HCT116 (cell line): ENCODE results near the gene PSME2. TPM values are rescaled to one million over a fixed set of nuclear protein-coding genes. Genes with fewer than 3 reads are reported as not detected.

ENCODE experiments used
- ATAC-seq: fragments of 200-7000 bp; cut with Tn5 transposase; 2 replicates; pipeline ENCODE4 v1.9.1; 2020; ENCODE audit warnings: mild to moderate bottlenecking, moderate library complexity
- BruUV-seq: library from RNA; stranded (reverse); fragments of 400-500 nt; replicated peaks from 2 replicates; lab custom pipeline; 2021; lab: Mats Ljungman, UMichigan
- CTCF ChIA-PET: fragments of 300-600 bp; sonication (Branson Sonifier 250); formaldehyde crosslinking; loops from one replicate; lab custom pipeline; 2021; ENCODE audit warnings: antibody characterized with exemption; lab: Charles Lee
- POLR2A ChIA-PET: fragments of 300-600, 350-600 bp; sonication (Branson Sonifier 250); formaldehyde crosslinking; loops from one replicate; lab custom pipeline; 2021; ENCODE audit warnings: antibody characterized with exemption; lab: Charles Lee
- RAD21 ChIA-PET, 2 experiments: fragments of 300-600 bp; sonication (Branson Sonifier 250); formaldehyde crosslinking; loops; one replicate each; lab custom pipeline; 2023; ENCODE audit warnings: low total read pairs in 2 of 2; ENCODE audit not compliant: uncharacterized antibody in 2 of 2, unreplicated experiment in 2 of 2, low non-redundant PET in 1 of 2; lab: Charles Lee
- DNase-seq: peaks from one replicate; pipeline ENCODE4 v3.0.0-alpha.2; 2010; ENCODE audit warnings: low read depth, low spot score
- H2AFZ ChIP-seq: fragments of 200-600 bp; shearing (Covaris generic), sonication (generic); 2 replicates; pipeline ENCODE4 v1.6.1; 2017; ENCODE audit warnings: low read depth, mixed run types, mixed read lengths, antibody characterized with exemption, low read length; ENCODE audit not compliant: poor library complexity, severe bottlenecking
- H3K27ac ChIP-seq: 2 replicates; pipeline ENCODE4 v1.5.1; 2012; ENCODE audit warnings: low read depth, low read length
- H3K27me3 ChIP-seq: fragments of 200-600 bp; sonication (generic); 2 replicates; pipeline ENCODE4 v1.6.1; 2016; ENCODE audit warnings: mixed run types, low read length, mixed read lengths; ENCODE audit not compliant: insufficient read depth
- H3K36me3 ChIP-seq, 2 experiments: fragments of 200-500 bp in 1 of 2; fragments of 200-600 bp in 1 of 2; sonication (Bioruptor generic) in 1 of 2; sonication (generic) in 1 of 2; 2 replicates each; pipeline versions ENCODE4 v1.5.1 to v1.6.1; 2014 to 2016; ENCODE audit warnings: low read length in 2 of 2, inconsistent platforms in 1 of 2, mixed read lengths in 1 of 2, mixed run types in 1 of 2; ENCODE audit not compliant: insufficient read depth in 2 of 2, control insufficient read depth in 1 of 2
- H3K4me1 ChIP-seq, 2 experiments: fragments of 200-600 bp in 1 of 2; sonication (generic) in 1 of 2; 2 replicates each; pipeline versions ENCODE4 v1.5.1 to v1.6.1; 2012 to 2017; ENCODE audit warnings: low read length in 2 of 2, inconsistent platforms in 1 of 2, mild to moderate bottlenecking in 1 of 2, mixed read lengths in 1 of 2, mixed run types in 1 of 2, moderate library complexity in 1 of 2; ENCODE audit not compliant: insufficient read depth in 2 of 2, control insufficient read depth in 1 of 2
- H3K4me2 ChIP-seq: fragments of 200-600 bp; sonication (generic); 2 replicates; pipeline ENCODE4 v1.6.1; 2017; ENCODE audit warnings: mixed run types, low read length, mixed read lengths
- H3K4me3 ChIP-seq, 2 experiments: fragments of 200-600 bp in 1 of 2; sonication (generic) in 1 of 2; replicated peaks in 1 of 2; 2 replicates each; pipeline ENCODE4 v1.5.1; 2011 to 2016; ENCODE audit warnings: low read length in 2 of 2, control low read depth in 1 of 2, low read depth in 1 of 2, mild to moderate bottlenecking in 1 of 2, mixed read lengths in 1 of 2, mixed run types in 1 of 2
- H3K79me2 ChIP-seq: fragments of 200-600 bp; sonication (generic); 2 replicates; pipeline ENCODE4 v1.6.1; 2017; ENCODE audit warnings: mild to moderate bottlenecking, mixed run types, low read length, moderate library complexity, mixed read lengths; ENCODE audit not compliant: insufficient read depth
- H3K9ac ChIP-seq: fragments of 200-600 bp; sonication (generic); 2 replicates; pipeline ENCODE4 v1.6.1; 2016; ENCODE audit warnings: low read length, mixed read lengths
- H3K9me2 ChIP-seq: fragments of 200-600 bp; sonication (generic), shearing (Covaris generic); 2 replicates; pipeline ENCODE4 v1.6.1; 2017; ENCODE audit warnings: mixed run types, mild to moderate bottlenecking, moderate library complexity; ENCODE audit not compliant: insufficient read depth
- H3K9me3 ChIP-seq, 2 experiments: fragments of 200-500 bp in 1 of 2; fragments of 200-600 bp in 1 of 2; sonication (Bioruptor generic) in 1 of 2; sonication (generic) in 1 of 2; 2 replicates each; pipeline ENCODE4 v1.6.1; 2014 to 2017; ENCODE audit warnings: low read length in 2 of 2, mixed read lengths in 2 of 2, inconsistent platforms in 1 of 2, low read depth in 1 of 2, mild to moderate bottlenecking in 1 of 2, mixed run types in 1 of 2, moderate library complexity in 1 of 2; ENCODE audit not compliant: control insufficient read depth in 1 of 2, insufficient read depth in 1 of 2
- H4K20me1 ChIP-seq: fragments of 200-600 bp; sonication (generic), shearing (Covaris generic); 2 replicates; pipeline ENCODE4 v1.6.1; 2017; ENCODE audit warnings: mixed run types, mild to moderate bottlenecking, moderate library complexity; ENCODE audit not compliant: insufficient read depth
- CBX3 ChIP-seq: IDR thresholded peaks from 2 replicates; pipeline ENCODE4 v1.6.1; 2012; ENCODE audit warnings: low read depth
- EZH2 ChIP-seq: fragments of 200-600 bp; sonication (generic); IDR thresholded peaks from 2 replicates; pipeline ENCODE4 v1.6.1; 2017; ENCODE audit warnings: antibody characterized with exemption, mixed run types
- EZH2phosphoT487 ChIP-seq: fragments of 200-600 bp; IDR thresholded peaks from 2 replicates; pipeline ENCODE4 v1.6.1; 2018; ENCODE audit warnings: antibody characterized with exemption, borderline replicate concordance
- FOSL1 ChIP-seq: IDR thresholded peaks from 2 replicates; pipeline ENCODE4 v1.6.1; 2012; ENCODE audit warnings: low read depth
- POLR2A ChIP-seq: IDR thresholded peaks from 2 replicates; pipeline ENCODE4 v1.7.0; 2011; ENCODE audit warnings: borderline replicate concordance; ENCODE audit not compliant: insufficient read depth, insufficient read length; ENCODE audit errors: extremely low read depth
- POLR2AphosphoS5 ChIP-seq: IDR thresholded peaks from 2 replicates; pipeline ENCODE4 v1.6.1; 2011; ENCODE audit warnings: mild to moderate bottlenecking, low read depth, low read length, moderate library complexity
- RAD21 ChIP-seq: IDR thresholded peaks from 2 replicates; pipeline ENCODE4 v1.6.1; 2012; ENCODE audit warnings: low read depth, mild to moderate bottlenecking
- SIN3A ChIP-seq: IDR thresholded peaks from 2 replicates; pipeline ENCODE4 v1.6.1; 2012; ENCODE audit warnings: low read depth
- SP1 ChIP-seq: IDR thresholded peaks from 2 replicates; pipeline ENCODE4 v1.6.1; 2012; ENCODE audit warnings: low read depth
- SRF ChIP-seq: IDR thresholded peaks from 2 replicates; pipeline ENCODE4 v1.6.1; 2012; ENCODE audit warnings: low read depth
- TCF7L2 ChIP-seq: IDR thresholded peaks from 2 replicates; pipeline ENCODE4 v1.7.0; 2011; ENCODE audit warnings: borderline replicate concordance, inconsistent platforms; ENCODE audit not compliant: insufficient read depth, insufficient read length; ENCODE audit errors: extremely low read depth
- YY1 ChIP-seq: IDR thresholded peaks from 2 replicates; pipeline ENCODE4 v1.6.1; 2011; ENCODE audit warnings: low read length, low read depth, moderate library complexity, mild to moderate bottlenecking; ENCODE audit not compliant: insufficient replicate concordance; ENCODE audit errors: extremely low read depth
- ZFX ChIP-seq: fragments of 450-650 bp; IDR thresholded peaks from 2 replicates; pipeline ENCODE4 v1.6.1; 2017
- ZNF274 ChIP-seq: fragments of 200-500 bp; sonication (Bioruptor generic); IDR thresholded peaks from 2 replicates; pipeline ENCODE4 v1.6.1; 2014; ENCODE audit warnings: mild to moderate bottlenecking, low read depth, low read length, inconsistent platforms
- intact Hi-C: fragments of 100-400 bp; cut with micrococcal nuclease; formaldehyde crosslinking; loops from 2 replicates; pipeline ENCODE4 v1.10.0; 2022
- total RNA-seq: library from RNA; stranded (reverse); gene quantifications from one replicate; pipeline ENCODE4 v1.2.1, GENCODE V29; 2021; ENCODE audit not compliant: unreplicated experiment
- TF ChIP-seq, protein P1 (sequence below): IDR thresholded peaks from 2 replicates; pipeline ENCODE4 v1.6.1; 2012; ENCODE audit warnings: low read depth
- TF ChIP-seq, protein P2 (sequence below), 3 experiments: fragments of 200-600 bp in 1 of 3; sonication (generic) in 1 of 3; IDR thresholded peaks in 2 of 3; conservative IDR thresholded peaks in 1 of 3; 2 replicates each; pipeline ENCODE4 v1.5.1; 2012 to 2017; ENCODE audit warnings: low read depth in 2 of 3, low read length in 2 of 3, antibody characterized with exemption in 1 of 3, borderline replicate concordance in 1 of 3, control low read depth in 1 of 3, mild to moderate bottlenecking in 1 of 3, mixed read lengths in 1 of 3, mixed run types in 1 of 3, moderate library complexity in 1 of 3; ENCODE audit not compliant: insufficient read depth in 1 of 3
- TF ChIP-seq, protein P3 (sequence below): IDR thresholded peaks from 2 replicates; pipeline ENCODE4 v1.6.1; 2012

Gene PSME2
- total RNA-seq, 1 experiment from 2014 or later = 160 TPM

- no TSS peak for BruUV-seq
- DNase-seq (no peak), ATAC-seq (no peak)
- Histone ChIP-seq H3K79me2 (peaks cover 61% of the 10 kb centered on the region), H2AFZ (no peak overlapping the region), H3K4me1 (peaks cover 24 to 32% of the 10 kb centered on the region in 2 experiments), H3K4me3 (no peak overlapping the region), H3K9me2 (no peaks in the 10 kb centered on the region), H3K9ac (no peak overlapping the region), H3K27me3 (no peaks in the 10 kb centered on the region), H3K9me3 (no peaks in the 10 kb centered on the region), H3K27ac (no peak overlapping the region), H3K4me2 (no peak overlapping the region), H3K36me3 (peaks cover 8 to 14% of the 10 kb centered on the region in 2 experiments; a peak in 3 of 4 replicates), H4K20me1 (no peaks in the 10 kb centered on the region)
- ChIA-PET POLR2A (no interaction called here), RAD21 (no interaction called here), CTCF (no interaction called here)
- no peak for TF ChIP-seq YY1
- no peak for TF ChIP-seq SIN3A
- TF ChIP-seq EZH2phosphoT487 = no peak
- TF ChIP-seq SRF = no peak
- no peak for TF ChIP-seq TCF7L2
- no peak for TF ChIP-seq CBX3
- no peak for TF ChIP-seq POLR2A
- no peak for TF ChIP-seq EZH2
- TF ChIP-seq POLR2AphosphoS5 = no peak
- TF ChIP-seq FOSL1 = no peak
- no peak for TF ChIP-seq RAD21
- TF ChIP-seq, protein P1, sequence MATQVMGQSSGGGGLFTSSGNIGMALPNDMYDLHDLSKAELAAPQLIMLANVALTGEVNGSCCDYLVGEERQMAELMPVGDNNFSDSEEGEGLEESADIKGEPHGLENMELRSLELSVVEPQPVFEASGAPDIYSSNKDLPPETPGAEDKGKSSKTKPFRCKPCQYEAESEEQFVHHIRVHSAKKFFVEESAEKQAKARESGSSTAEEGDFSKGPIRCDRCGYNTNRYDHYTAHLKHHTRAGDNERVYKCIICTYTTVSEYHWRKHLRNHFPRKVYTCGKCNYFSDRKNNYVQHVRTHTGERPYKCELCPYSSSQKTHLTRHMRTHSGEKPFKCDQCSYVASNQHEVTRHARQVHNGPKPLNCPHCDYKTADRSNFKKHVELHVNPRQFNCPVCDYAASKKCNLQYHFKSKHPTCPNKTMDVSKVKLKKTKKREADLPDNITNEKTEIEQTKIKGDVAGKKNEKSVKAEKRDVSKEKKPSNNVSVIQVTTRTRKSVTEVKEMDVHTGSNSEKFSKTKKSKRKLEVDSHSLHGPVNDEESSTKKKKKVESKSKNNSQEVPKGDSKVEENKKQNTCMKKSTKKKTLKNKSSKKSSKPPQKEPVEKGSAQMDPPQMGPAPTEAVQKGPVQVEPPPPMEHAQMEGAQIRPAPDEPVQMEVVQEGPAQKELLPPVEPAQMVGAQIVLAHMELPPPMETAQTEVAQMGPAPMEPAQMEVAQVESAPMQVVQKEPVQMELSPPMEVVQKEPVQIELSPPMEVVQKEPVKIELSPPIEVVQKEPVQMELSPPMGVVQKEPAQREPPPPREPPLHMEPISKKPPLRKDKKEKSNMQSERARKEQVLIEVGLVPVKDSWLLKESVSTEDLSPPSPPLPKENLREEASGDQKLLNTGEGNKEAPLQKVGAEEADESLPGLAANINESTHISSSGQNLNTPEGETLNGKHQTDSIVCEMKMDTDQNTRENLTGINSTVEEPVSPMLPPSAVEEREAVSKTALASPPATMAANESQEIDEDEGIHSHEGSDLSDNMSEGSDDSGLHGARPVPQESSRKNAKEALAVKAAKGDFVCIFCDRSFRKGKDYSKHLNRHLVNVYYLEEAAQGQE = no peak
- TF ChIP-seq ZFX = no peak
- no peak for TF ChIP-seq ZNF274
- TF ChIP-seq, protein P2, sequence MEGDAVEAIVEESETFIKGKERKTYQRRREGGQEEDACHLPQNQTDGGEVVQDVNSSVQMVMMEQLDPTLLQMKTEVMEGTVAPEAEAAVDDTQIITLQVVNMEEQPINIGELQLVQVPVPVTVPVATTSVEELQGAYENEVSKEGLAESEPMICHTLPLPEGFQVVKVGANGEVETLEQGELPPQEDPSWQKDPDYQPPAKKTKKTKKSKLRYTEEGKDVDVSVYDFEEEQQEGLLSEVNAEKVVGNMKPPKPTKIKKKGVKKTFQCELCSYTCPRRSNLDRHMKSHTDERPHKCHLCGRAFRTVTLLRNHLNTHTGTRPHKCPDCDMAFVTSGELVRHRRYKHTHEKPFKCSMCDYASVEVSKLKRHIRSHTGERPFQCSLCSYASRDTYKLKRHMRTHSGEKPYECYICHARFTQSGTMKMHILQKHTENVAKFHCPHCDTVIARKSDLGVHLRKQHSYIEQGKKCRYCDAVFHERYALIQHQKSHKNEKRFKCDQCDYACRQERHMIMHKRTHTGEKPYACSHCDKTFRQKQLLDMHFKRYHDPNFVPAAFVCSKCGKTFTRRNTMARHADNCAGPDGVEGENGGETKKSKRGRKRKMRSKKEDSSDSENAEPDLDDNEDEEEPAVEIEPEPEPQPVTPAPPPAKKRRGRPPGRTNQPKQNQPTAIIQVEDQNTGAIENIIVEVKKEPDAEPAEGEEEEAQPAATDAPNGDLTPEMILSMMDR (IDR thresholded peaks at IDR 0.05 in 2 of 3, conservative IDR thresholded peaks at IDR 0.05 in 1 of 3; ENCODE audit: borderline replicate concordance in 1 of 3, insufficient read depth in 1 of 3, low read depth in 2 of 3, low read length in 2 of 3) = no peak
- TF ChIP-seq, protein P3, sequence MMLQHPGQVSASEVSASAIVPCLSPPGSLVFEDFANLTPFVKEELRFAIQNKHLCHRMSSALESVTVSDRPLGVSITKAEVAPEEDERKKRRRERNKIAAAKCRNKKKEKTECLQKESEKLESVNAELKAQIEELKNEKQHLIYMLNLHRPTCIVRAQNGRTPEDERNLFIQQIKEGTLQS = no peak
- TF ChIP-seq SP1 = no peak
- intact Hi-C loops = no loop called here
These were observed 2.0 kb downstream of the PSME2 start for GRCh38 chr14:24144451-24144850.
